HTERT RPE-1 (cell line): ENCODE measurements around the gene RAB25.
"Not testable (repeated sequence)": the region's sequence is repeated elsewhere in the genome, so short reads cannot be mapped to it uniquely, and the experiment has no call there.

Source experiments
- in situ Hi-C: fragments of 300-500 bp; cut with MboI; formaldehyde crosslinking; loops from 4 replicates; pipeline ENCODE4 v1.14.3; 2020; ENCODE audit warnings: low sequenced_read_pairs

Gene RAB25

GRCh38 chr1:156060937-156061636 is at the start of gene RAB25:
RAB25 (plus strand) TSS chr1:156061160; CDS start chr1:156061401, 241 bp downstream.
- in situ Hi-C loops = no loop called here

- in situ Hi-C loops = no loop called here
These were observed 48.7 kb upstream of the RAB25 start for GRCh38 chr1:156012051-156012817.

GRCh38 chr1:156014829-156015228 is 46.1 kb upstream of the RAB25 start:
- in situ Hi-C loops = no loop called here

- in situ Hi-C loops = no loop called here
These were observed 41.0 kb upstream of the RAB25 start for GRCh38 chr1:156019946-156020292.

- in situ Hi-C loops = no loop called here
These were observed 40.5 kb upstream of the RAB25 start, which contains the start of gene SSR2 for GRCh38 chr1:156020293-156021092. SSR2 (minus strand) TSS chr1:156020951; CDS start chr1:156020167, 784 bp downstream.

GRCh38 chr1:156021093-156021428 is 39.9 kb upstream of the RAB25 start:
- in situ Hi-C loops = no loop called here

GRCh38 chr1:156021954-156022353 is 39.0 kb upstream of the RAB25 start:
- in situ Hi-C loops = no loop called here

- in situ Hi-C loops = no loop called here
These were observed 36.2 kb upstream of the RAB25 start for GRCh38 chr1:156024801-156025200.

- in situ Hi-C loops = no loop called here
These were observed 35.1 kb upstream of the RAB25 start for GRCh38 chr1:156025876-156026275.

- in situ Hi-C loops = no loop called here
These were observed 34.4 kb upstream of the RAB25 start for GRCh38 chr1:156026588-156026987.

GRCh38 chr1:156033011-156033410 is 27.9 kb upstream of the RAB25 start:
- in situ Hi-C loops = no loop called here

GRCh38 chr1:156034991-156035390 is 26.0 kb upstream of the RAB25 start:
- in situ Hi-C loops = not testable (repeated sequence)

GRCh38 chr1:156042828-156043227 is 18.1 kb upstream of the RAB25 start:
- in situ Hi-C loops = no loop called here

- in situ Hi-C loops = no loop called here
These were observed 15.9 kb upstream of the RAB25 start for GRCh38 chr1:156045076-156045475.

GRCh38 chr1:156048663-156049258 is 12.2 kb upstream of the RAB25 start:
- in situ Hi-C loops = no loop called here

- in situ Hi-C loops = no loop called here
These were observed 10.6 kb upstream of the RAB25 start for GRCh38 chr1:156050376-156050775.

- in situ Hi-C loops = no loop called here
These were observed 9.8 kb upstream of the RAB25 start for GRCh38 chr1:156051011-156051725.

- in situ Hi-C loops = no loop called here
These were observed 7.8 kb upstream of the RAB25 start for GRCh38 chr1:156052862-156053767.

- in situ Hi-C loops = no loop called here
These were observed 7.0 kb upstream of the RAB25 start, which contains the start of gene UBQLN4 for GRCh38 chr1:156053768-156054499. UBQLN4 (minus strand) TSS chr1:156053798; CDS start chr1:156053701, 97 bp downstream.
